ENCODE data around the gene PCDHB9.
"Not testable (repeated sequence)": the region's sequence is repeated elsewhere in the genome, so short reads cannot be mapped to it uniquely, and the experiment has no call there.

DNA sequence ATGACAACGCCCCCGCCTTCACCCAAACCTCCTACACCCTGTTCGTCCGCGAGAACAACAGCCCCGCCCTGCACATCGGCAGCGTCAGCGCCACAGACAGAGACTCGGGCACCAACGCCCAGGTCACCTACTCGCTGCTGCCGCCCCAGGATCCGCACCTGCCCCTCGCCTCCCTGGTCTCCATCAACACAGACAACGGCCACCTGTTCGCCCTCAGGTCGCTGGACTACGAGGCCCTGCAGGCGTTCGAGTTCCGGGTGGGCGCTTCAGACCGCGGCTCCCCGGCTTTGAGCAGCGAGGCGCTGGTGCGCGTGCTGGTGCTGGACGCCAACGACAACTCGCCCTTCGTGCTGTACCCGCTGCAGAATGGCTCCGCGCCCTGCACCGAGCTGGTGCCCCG is 7.6 kb upstream of the PCDHB9 start:
- TF ChIP-seq, protein P1, sequence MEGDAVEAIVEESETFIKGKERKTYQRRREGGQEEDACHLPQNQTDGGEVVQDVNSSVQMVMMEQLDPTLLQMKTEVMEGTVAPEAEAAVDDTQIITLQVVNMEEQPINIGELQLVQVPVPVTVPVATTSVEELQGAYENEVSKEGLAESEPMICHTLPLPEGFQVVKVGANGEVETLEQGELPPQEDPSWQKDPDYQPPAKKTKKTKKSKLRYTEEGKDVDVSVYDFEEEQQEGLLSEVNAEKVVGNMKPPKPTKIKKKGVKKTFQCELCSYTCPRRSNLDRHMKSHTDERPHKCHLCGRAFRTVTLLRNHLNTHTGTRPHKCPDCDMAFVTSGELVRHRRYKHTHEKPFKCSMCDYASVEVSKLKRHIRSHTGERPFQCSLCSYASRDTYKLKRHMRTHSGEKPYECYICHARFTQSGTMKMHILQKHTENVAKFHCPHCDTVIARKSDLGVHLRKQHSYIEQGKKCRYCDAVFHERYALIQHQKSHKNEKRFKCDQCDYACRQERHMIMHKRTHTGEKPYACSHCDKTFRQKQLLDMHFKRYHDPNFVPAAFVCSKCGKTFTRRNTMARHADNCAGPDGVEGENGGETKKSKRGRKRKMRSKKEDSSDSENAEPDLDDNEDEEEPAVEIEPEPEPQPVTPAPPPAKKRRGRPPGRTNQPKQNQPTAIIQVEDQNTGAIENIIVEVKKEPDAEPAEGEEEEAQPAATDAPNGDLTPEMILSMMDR (IDR thresholded peaks at IDR 0.05): not testable (repeated sequence)
- not testable (repeated sequence) for TF ChIP-seq POLR2AphosphoS5 (IDR thresholded peaks at IDR 0.05)
